Cardiac septum (tissue), 1 donor: ENCODE measurements around the gene NBEAL1. TPM values are rescaled to one million over a fixed set of nuclear protein-coding genes. Genes with fewer than 3 reads are reported as not detected.
"Not testable (repeated sequence)": the region's sequence is repeated elsewhere in the genome, so short reads cannot be mapped to it uniquely, and the experiment has no call there.

Experiments
- DNase-seq: peaks from one replicate; pipeline ENCODE4 v3.0.0-alpha.2; 2020; ENCODE audit warnings: low spot score
- intact Hi-C: fragments of 100-400 bp; cut with DNase I; formaldehyde crosslinking; loops from one replicate; pipeline ENCODE4 v1.14.0; 2022
- total RNA-seq: library from RNA; stranded (reverse); fragmentation: NEBNext Ultra II Directional; extraction: Animal tissue kit (Norgen Biotek cat#: 25700); gene quantifications from one replicate; pipeline ENCODE4 v1.2.1, GENCODE V29; 2021
- donor health status: DM: no; HTN: no; CAD: no.

NBEAL1 gene
- total RNA-seq, 1 donor from 2014 or later = 28.7 TPM

DNA sequence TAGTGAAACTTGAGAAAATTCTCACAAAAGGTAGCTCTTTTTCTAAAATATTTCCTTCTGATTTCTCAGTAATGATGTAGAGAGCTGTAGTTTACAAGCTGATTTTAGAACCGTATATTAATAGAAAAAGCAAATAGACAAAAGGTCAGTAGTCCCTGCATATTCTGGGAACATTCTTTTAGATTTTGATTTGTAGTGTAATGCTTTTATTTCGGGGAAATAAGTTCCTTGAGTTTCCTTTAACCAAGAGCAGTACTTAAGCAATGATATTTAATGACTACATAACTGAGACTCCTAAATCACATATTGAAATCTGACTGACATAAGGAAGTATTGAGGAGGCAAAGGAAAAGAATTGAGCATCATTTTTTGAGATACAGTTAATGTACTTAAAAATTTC lies 22.4 kb downstream of the NBEAL1 start:
- DNase-seq = no peak
- intact Hi-C loops = no loop called here

DNA sequence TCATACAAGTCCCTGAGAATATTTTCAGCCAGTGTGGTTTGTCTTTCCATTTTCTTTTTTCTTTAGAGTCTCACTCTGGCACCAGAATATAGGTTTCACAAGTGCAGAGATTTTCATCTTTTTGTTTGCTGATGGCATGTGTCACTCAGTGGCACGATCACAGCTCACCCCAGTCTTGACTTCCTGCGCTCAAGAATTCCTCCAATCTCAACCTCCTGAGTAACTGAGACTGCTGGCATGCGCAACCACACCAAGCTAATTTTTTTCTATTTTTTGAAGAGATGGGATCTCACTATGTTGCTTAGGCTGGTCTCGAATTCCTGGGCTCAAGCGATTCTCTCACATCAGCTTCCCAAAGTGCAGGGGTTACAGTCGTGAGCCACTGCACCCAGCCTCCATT lies 23.9 kb downstream of the NBEAL1 start:
- no peak for DNase-seq
- intact Hi-C loops = no loop called here

DNA sequence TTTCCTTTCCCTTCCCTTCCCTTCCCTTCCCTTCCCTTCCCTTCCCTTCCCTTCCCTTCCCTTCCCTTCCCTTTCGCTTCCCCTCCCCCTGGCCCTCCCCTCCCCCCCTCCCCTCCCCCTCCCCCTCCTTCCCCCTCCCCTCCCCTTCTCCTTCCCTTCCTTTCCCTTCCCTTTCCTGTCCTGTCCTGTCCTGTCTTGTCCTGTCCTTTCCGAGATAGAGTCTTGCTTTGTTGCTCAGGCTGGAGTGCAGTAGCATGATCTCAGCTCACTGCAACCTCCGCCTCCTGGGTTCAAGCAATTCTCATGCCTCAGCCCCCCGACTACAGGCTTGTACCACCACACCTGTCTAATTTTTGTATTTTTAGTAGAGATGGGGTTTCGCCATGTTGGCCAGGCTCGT lies 24.5 kb downstream of the NBEAL1 start:
- DNase-seq, intact Hi-C loops: not testable (repeated sequence)

DNA sequence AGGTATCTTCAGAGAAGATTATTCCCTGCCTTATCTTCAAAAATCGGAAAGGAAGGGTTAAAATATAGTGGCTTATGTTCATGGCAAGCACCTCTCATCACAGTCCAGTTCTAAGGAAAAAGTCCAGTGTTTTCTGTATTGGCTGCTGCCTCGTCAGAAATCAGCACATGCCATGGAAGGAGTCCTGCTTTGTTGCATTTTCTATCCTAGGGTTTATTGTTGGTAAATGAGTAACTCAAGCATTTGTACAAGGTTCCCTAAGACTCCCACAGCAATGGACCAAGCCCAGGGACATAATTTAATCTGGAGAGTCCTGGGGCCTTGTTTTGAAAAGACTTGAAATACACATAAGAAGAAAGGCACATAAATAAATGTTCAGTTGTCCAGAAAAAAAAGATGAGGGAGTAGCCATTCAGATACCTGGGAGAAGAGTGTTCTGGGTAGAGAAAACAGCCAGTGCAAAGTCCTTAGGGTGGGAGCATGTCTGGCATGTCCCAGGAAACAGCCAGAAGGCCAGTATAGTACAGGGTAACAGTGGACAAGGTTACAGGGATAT lies 26.4 kb downstream of the NBEAL1 start:
- DNase-seq = no peak
- intact Hi-C loops = no loop called here

DNA sequence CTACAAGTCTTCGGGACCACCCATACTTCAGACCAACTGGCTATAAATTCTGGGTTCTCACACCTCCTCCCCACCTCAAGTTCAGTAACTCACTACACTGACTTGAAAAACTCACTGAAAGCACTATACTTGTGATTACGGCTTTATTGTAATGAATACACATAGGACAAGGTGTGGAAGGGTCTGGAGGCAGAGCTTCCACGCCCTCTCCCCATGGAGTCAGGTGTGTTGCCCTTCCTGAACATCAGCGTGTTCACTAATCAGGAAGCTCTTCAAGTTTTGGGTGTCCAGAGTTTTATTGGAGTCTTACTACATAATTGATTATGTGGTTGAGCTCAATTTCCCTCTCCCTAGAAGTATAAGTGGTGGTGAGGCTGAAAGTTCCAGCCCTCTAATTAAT lies 27.5 kb downstream of the NBEAL1 start:
- intact Hi-C loops = no loop called here
- no peak for DNase-seq

DNA sequence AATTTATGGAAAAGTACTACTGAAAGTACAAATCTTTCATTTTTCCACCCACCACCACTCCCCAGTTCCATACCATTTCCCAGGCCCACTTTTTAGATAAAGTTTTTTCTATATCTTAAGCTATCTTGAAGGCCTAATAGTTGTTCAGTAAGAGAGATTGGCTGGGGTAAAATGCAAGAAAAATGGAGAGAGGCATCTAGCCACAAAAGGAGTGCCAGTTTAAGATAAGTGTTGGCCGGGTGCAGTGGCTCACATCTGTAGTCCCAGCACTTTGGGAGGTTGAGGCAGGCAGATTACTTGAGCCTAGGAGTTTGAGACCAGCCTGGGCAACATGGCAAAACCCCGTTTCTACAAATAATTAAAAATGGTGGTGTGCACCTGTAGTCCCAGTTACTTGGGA lies 28.6 kb downstream of the NBEAL1 start:
- no peak for DNase-seq
- intact Hi-C loops = no loop called here

DNA sequence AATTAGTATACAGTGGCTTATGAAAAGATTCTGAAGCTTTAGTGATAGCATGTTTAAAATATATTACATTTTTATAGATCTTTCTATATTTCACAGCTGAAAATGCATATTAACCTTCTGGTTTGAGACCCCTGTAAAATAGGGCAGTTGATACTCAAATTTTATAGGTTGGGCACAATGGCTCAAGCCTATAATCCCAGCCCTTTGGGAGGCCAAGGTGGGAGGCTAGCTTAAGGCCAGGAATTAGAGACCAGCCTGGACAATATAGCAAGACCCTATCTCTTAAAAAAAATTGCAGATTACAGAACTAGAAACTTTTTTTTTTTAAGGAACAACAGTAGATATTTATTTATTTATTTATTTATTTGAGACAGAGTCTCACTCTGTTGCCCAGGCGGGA lies 31.2 kb downstream of the NBEAL1 start:
- no peak for DNase-seq
- intact Hi-C loops = no loop called here

DNA sequence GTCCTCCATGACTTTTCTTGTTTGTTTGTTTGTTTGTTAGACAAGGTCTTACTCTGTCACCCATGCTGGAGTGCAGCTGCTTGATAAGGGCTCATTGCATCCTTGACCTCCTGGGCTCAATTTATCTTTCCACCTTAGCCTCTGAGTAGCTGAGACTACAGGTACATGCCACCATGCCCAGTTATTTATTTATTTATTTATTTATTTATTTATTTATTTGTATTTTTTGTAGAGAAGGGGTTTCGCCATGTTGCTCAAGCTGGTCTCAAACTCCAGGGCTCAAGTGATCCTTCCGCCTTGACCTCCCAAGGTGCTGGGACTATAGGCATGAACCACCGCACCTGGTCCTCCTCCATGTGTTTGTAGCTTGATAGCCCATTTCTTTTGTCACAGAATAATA lies 37.9 kb downstream of the NBEAL1 start:
- no peak for DNase-seq
- intact Hi-C loops = no loop called here

DNA sequence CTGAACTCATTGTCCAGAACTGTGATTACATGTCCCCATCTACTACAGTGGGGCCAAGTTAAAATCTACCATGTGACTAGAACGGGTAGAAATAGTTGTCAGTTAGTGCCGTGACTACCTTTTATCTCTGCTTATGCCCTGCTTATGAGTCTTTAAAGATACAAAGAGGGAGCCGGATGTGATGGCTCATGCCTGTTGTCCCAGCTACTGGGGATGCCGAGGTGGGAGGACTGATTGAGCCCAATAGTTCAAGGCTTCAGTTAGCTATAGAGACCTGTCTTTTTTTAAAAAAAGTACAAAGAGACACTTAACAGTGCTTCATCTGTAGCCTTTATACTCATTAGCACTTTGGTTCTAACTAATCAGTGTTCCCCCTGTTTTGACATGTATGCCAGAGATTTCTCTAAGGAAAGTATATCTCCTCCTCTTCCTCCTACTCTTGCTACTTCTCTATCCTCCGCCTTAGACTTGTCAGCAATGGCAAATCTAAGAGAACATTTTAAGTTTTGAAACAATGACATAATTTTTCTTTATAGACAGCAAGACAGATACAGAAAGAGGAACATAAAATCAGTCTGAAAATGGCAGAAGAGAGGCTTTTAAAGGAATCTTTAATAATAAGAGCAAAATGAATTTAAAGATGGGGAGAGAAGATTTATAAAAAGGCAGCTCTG lies 45.0 kb downstream of the NBEAL1 start:
- intact Hi-C loops = no loop called here
- DNase-seq = no peak

DNA sequence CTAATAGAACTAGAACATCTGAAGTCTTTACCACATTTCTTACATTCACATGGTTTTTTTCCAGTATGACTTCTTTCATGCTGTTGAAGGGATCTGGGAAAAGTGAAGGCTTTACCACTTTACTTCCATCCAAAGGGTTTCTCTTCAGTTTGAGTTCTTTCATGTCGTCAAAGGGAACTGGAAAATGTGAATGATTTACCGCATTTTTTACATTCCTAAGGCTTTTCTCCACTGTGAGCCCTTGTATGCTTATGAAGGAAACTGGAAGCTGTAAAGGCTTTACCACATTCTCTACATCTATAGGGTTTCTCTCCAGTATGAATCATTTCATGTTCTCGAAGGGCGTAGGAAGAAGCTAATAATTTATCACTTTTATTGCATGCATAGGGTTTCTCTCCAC lies 46.7 kb downstream of the NBEAL1 start:
- intact Hi-C loops = no loop called here

DNA sequence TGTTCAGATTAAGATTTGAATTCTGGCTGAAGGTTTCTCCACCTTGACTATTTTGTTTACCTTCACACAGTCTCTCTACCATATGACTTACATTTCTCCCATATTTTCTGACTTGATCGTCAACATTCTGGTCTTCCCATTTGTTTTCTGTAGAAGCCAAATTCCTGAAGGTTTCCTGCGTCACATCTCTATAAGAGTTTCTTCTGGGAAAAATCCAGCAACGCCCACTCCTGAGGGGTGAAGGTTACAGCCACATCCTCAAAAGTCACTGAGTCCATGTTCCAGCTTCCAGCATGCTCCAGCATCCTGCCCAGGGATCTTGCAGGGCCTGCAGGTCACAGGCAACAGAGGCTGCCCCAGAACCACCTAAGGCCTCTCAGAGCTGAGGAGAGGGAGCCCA lies 47.5 kb downstream of the NBEAL1 start:
- DNase-seq = no peak
- intact Hi-C loops = no loop called here

More for the DNA sequence above, 46.7 kb downstream of the NBEAL1 start:
- no peak for DNase-seq

DNA sequence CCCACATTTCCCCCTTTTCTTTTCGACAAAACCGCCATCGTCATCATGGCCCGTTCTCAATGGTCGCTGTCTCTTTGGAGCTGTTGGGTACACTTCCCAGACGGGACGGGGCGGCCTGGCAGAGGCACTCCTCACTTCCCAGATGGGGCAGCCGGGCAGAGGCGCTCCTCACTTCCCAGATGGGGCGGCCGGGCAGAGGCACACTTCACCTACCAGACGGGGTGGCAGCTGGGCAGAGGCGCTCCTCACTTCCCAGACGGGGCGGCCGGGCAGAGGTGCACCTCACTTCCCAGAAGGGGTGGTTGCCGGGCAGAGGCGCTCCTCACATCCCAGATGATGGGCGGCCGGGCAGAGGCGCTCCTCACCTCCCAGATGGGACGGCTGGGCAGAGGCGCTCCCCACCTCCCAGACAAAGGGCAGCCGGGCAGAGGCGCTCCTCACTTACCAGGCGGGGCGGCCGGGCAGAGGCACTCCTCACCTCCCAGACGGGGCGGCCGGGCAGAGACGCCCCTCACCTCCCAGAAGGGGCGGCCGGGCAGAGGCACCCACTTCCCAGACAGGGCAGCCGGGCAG lies 51.9 kb downstream of the NBEAL1 start:
- DNase-seq, intact Hi-C loops: not testable (repeated sequence)

DNA sequence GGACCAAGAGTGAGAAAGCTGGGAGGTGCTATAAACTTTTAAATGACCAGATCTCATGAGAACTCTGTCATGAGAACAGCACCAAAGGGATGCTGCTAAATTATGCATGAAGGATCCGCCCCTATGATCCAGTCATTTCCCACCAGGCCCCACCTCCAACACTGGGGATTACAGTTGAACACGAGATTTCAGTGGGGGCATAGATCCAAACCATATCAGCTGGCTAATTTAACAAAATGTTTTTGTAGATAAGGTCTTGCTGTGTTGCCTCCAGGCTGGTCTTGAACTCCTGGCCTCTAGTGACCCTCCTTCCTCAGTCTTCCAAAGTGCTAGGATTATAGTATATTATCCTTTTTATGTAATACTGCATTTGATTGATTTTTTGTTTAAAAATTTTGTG lies 56.0 kb downstream of the NBEAL1 start:
- no peak for DNase-seq
- intact Hi-C loops = no loop called here

DNA sequence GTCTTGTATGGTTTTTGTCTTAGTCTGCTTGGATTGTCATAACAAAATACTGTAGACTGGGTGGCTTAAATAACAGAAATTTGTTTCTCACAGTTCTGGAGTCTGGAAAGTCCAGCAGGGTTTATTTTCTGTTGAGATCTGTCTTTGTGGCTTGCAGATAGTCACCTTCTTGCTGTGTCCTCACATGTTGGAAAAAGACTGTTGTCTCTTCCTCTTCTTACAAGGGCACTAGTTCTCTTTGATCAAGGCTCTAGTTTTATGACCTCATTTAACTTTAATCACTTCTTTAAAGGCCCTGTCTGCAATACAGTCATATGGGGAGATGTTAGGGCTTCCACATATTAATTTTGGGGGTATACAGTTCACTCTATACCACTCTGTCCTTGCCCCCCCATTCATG lies 56.5 kb downstream of the NBEAL1 start:
- intact Hi-C loops = no loop called here
- no peak for DNase-seq

DNA sequence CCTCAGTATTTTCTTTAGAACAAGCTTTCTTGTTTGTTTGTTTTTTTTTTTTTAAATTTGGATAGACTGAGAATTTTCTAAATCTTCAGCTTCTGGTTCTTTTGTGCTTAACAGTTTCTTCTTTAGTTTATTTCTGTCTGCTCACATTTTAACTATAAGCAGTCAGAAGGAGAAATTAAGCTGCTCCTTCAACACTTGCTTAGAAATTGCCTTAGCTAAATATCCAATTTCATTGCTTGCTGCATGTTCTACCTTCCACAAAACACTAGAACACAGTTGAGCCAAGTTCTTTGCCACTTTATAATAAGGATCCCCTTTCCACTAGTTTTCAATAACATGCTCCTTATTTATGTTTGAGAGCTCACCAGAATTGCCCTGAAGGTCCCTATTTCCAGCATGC lies 57.7 kb downstream of the NBEAL1 start:
- intact Hi-C loops = no loop called here
- no peak for DNase-seq

DNA sequence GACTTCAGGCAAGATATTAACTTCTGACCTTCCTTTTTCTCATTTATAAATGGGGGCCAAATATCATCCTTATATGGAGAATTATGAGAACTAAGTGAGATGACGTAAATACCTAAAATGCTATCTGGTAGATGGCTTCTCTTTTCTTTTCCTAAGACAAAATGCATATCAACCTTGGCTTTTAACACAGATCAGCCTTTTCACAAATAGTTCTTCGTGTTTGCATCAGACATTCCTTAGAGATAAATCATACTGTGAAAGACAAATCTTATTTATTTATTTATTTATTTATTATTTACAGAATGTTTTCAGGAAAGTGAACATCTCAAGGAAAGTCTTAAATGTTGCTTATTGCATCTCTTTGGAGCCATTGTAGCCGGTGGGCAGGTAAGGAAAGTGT lies 62.8 kb downstream of the NBEAL1 start:
- intact Hi-C loops = no loop called here
- DNase-seq = no peak

DNA sequence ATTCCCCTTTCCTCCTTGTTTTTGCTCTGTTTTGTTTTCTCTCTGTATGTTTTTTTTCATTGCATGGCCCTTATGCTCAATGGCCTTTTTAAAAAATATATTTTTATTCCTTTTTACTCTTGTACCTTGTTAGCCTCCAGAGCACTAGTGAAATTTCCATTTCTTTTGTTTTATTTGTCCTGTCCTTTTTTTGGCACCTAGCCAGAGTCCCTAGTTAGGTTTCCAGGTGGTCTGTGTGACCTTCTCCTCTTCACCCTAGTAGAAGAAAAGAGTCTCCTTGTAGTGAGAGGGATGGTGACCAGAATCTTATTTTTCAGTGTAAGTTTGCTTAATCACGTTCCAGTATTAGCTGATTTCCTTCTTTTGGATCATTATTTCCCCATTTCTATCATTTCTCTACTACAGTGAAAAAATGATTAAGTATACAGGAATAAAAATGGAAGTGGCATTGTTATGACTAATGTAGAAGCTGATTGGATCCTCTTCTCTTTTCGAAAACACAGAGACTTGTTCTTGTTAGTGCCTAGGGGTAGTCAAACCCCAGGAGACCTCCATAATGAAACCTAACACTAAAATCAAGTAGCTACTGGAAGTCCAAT lies 65.9 kb downstream of the NBEAL1 start:
- no peak for DNase-seq
- intact Hi-C loops = no loop called here

DNA sequence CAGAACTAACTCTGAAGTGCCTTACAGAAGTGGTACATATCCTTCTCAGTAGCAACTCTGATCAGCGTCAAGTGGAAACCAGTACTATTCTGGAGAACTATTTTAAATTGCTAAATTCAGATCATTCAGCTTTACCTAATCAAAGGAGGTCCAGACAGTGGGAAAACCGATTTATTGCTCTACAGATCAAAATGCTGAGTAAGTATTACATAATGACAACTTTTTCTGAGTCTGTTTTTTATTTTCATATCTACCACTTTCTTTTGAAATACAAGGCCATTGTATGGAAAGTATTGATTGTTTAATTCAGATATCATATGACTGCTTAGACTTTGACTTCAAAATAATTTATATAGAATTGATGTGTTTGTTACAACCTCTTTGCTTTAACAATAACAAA lies 68.7 kb downstream of the NBEAL1 start:
- DNase-seq = no peak
- intact Hi-C loops = no loop called here

DNA sequence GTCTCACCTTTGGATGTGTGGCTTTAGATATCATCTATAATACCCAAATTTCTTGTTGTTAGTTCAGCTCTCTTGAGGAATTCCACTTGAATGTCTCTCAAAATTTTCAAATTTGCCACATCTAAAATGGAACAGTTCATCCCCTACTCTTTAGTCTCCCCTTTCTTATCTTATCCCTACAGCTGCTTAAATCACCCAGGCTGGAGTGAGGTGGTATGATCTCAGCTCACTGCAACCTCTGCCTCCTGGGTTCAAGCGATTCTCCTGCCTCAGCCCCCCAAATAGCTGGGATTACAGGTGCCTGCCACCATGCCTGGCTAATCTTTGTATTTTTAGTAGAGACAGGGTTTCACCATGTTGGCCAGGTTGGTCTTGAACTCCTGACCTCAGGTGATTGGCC lies 71.7 kb downstream of the NBEAL1 start:
- intact Hi-C loops, DNase-seq: not testable (repeated sequence)

DNA sequence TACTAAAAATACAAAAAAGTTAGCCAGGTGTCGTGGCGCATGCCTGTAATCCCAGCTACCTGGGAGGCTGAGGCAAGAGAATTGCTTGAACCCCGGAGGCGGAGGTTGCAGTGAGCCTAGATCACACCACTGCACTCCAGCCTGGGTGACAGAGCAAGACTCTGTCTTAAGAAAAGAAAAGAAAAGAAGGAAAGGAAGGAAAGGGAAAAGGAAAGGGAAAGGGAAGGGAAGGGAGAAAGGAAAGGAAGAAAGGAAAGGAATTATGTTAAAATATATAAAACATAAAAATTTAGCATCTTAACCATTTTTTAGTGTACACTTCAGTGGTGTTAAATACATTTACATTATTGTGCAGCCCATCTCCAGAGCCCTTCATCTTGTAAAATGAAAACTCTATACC lies 76.0 kb downstream of the NBEAL1 start:
- DNase-seq, intact Hi-C loops: not testable (repeated sequence)

DNA sequence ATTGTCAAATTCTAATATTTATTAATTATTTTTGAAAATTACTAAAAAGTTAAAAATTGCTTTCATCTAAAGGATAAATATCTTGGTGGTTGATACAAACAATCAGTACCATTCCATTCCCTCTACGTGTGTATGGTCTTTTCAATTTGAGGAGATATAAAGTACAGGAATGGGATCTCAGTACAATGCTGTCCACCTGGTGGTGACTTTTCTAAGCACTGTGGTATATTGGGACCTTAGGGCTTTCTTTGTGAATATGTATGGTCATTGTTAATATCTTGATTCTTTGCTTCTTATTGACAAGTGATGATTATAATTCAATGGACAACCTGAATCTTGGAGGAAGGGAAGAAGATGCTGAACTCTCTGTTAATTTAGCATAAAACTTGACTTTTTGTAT lies 83.1 kb downstream of the NBEAL1 start:
- intact Hi-C loops = no loop called here
- no peak for DNase-seq
